Stimulated activated CD4-positive, alpha-beta T cell treated with anti-CD3 and anti-CD28 coated beads, TNF-alpha, amount 100 ng/mL, for 4 hours (primary cell): ENCODE data around the gene ZSCAN1.
A peak's percentile ranks its signal among the peaks of the same experiment; 100 is the strongest.
"Not testable (repeated sequence)": the region's sequence is repeated elsewhere in the genome, so short reads cannot be mapped to it uniquely, and the experiment has no call there.

Experiments
- DNase-seq, 3 experiments: peaks; one replicate each; pipeline ENCODE4 v3.0.0-alpha.2; 2020; ENCODE audit warnings: low read depth in 3 of 3

Gene ZSCAN1

GRCh38 chr19:58033741-58034476, at the start of gene ZSCAN1:
ZSCAN1 (plus strand) TSS chr19:58034025; CDS start chr19:58037837, 3,812 bp downstream.
- DNase-seq, result peak in 1 of 3 experiments; percentile 1

- DNase-seq, result no peak
Measured at GRCh38 chr19:57992841-57993240, 41.0 kb upstream of the ZSCAN1 start.

- no peak for DNase-seq
Measured at GRCh38 chr19:58000677-58001076, 33.1 kb upstream of the ZSCAN1 start.

- no peak for DNase-seq
Measured at GRCh38 chr19:58001895-58002369, 31.9 kb upstream of the ZSCAN1 start.

GRCh38 chr19:58002384-58003173, 31.2 kb upstream of the ZSCAN1 start, which contains the start of gene ZNF606:
ZNF606 (minus strand) TSS chr19:58002820; CDS start chr19:58001319, 1,501 bp downstream.
- peak; percentile 70 to 77 (median 71) for DNase-seq

GRCh38 chr19:58003174-58003828, 30.5 kb upstream of the ZSCAN1 start:
- no peak for DNase-seq

- no peak for DNase-seq
Measured at GRCh38 chr19:58007285-58007684, 26.5 kb upstream of the ZSCAN1 start.

GRCh38 chr19:58008877-58009276, 24.9 kb upstream of the ZSCAN1 start:
- DNase-seq, result not testable (repeated sequence)

- no peak for DNase-seq
Measured at GRCh38 chr19:58009301-58009665, 24.5 kb upstream of the ZSCAN1 start.

- DNase-seq, result peak in 2 of 3 experiments; percentile 9 to 13
Measured at GRCh38 chr19:58009666-58010301, 24.0 kb upstream of the ZSCAN1 start.

GRCh38 chr19:58010507-58010906, 23.3 kb upstream of the ZSCAN1 start:
- no peak for DNase-seq

- no peak for DNase-seq
Measured at GRCh38 chr19:58014141-58014540, 19.7 kb upstream of the ZSCAN1 start.

- DNase-seq, result no peak
Measured at GRCh38 chr19:58020129-58020528, 13.7 kb upstream of the ZSCAN1 start.

- no peak for DNase-seq
Measured at GRCh38 chr19:58021541-58022282, 12.1 kb upstream of the ZSCAN1 start.

- DNase-seq, result no peak
Measured at GRCh38 chr19:58022283-58022660, 11.6 kb upstream of the ZSCAN1 start.

- DNase-seq, result no peak
Measured at GRCh38 chr19:58024661-58025060, 9.2 kb upstream of the ZSCAN1 start.

GRCh38 chr19:58034477-58034793, 610 bp downstream of the ZSCAN1 start:
- no peak for DNase-seq

GRCh38 chr19:58035863-58036262, 2.0 kb downstream of the ZSCAN1 start:
- no peak for DNase-seq

- no peak for DNase-seq
Measured at GRCh38 chr19:58037927-58038687, 4.3 kb downstream of the ZSCAN1 start.

- DNase-seq, result no peak
Measured at GRCh38 chr19:58038688-58039204, 4.9 kb downstream of the ZSCAN1 start.
